Activated CD4-positive, alpha-beta T cell treated with anti-CD3 and anti-CD28 coated beads for 36 hours (primary cell): ENCODE measurements around the gene SYP. TPM values are rescaled to one million over a fixed set of nuclear protein-coding genes. Genes with fewer than 3 reads are reported as not detected.
"Not testable (repeated sequence)": the region's sequence is repeated elsewhere in the genome, so short reads cannot be mapped to it uniquely, and the experiment has no call there.

Experiments
- ATAC-seq: fragments of 200-7000 bp; cut with Tn5 transposase; one replicate; pipeline ENCODE4 v1.10.0; 2021; ENCODE audit warnings: mild to moderate bottlenecking, moderate library complexity
- CTCF ChIA-PET: fragments of 350-600 bp; sonication (Branson Sonifier 250); formaldehyde crosslinking; loops from one replicate; lab custom pipeline; 2021; ENCODE audit warnings: antibody characterized with exemption; lab: Charles Lee
- POLR2A ChIA-PET: fragments of 350-600 bp; sonication (Branson Sonifier 250); formaldehyde crosslinking; loops from one replicate; lab custom pipeline; 2021; ENCODE audit warnings: antibody characterized with exemption, inconsistent platforms; lab: Charles Lee
- DNase-seq: peaks from one replicate; pipeline ENCODE4 v3.0.0-alpha.2; 2020
- H3K27ac Mint-ChIP-seq: one replicate; pipeline ENCODE4 v1.8.0; 2021; ENCODE audit warnings: mixed read lengths
- H3K27me3 Mint-ChIP-seq: one replicate; pipeline ENCODE4 v1.8.0; 2021; ENCODE audit warnings: mixed read lengths
- H3K36me3 Mint-ChIP-seq: one replicate; pipeline ENCODE4 v1.8.0; 2021; ENCODE audit warnings: low read depth, mixed read lengths
- H3K4me1 Mint-ChIP-seq: one replicate; pipeline ENCODE4 v1.8.0; 2021; ENCODE audit warnings: mixed read lengths
- H3K4me3 Mint-ChIP-seq: one replicate; pipeline ENCODE4 v1.8.0; 2021; ENCODE audit warnings: mild to moderate bottlenecking, moderate library complexity, mixed read lengths
- H3K9me3 Mint-ChIP-seq: one replicate; pipeline ENCODE4 v1.8.0; 2021; ENCODE audit warnings: low read depth, mixed read lengths
- intact Hi-C, 2 experiments: fragments of 100-400 bp; cut with DNase I in 1 of 2; cut with micrococcal nuclease in 1 of 2; formaldehyde crosslinking; loops; one replicate each; pipeline versions ENCODE4 v1.14.2 to v1.15.1; 2022 to 2024; cut with DNase I, micrococcal nuclease
- total RNA-seq, 2 experiments: library from RNA; stranded (reverse); gene quantifications; one replicate each; pipeline ENCODE4 v1.2.3, GENCODE V29; 2021

The SYP gene
- total RNA-seq, 2 experiments from 2014 or later: 7.2 to 8.5 TPM

GRCh38 chrX:49153467-49153866, 46.5 kb downstream of the SYP start:
- ChIA-PET POLR2A (no interaction called here), CTCF (interaction anchor here (1.1 kb wide), 1 partner anchor 161 kb away, joined by 3 read pairs; no protein-coding TSS in a partner anchor)
- no peaks in the 10 kb centered on the region for H3K9me3 Mint-ChIP-seq
- no peaks in the 10 kb centered on the region for H3K27me3 Mint-ChIP-seq
- peaks cover 2% of the 10 kb centered on the region for H3K36me3 Mint-ChIP-seq
- H3K4me3 Mint-ChIP-seq: no peak overlapping the region
- H3K27ac Mint-ChIP-seq: no peak overlapping the region
- DNase-seq (no peak), ATAC-seq (no peak)
- intact Hi-C loops: no loop called here
- H3K4me1 Mint-ChIP-seq: peaks cover 11% of the 10 kb centered on the region

GRCh38 chrX:49149291-49149690, 50.7 kb downstream of the SYP start:
- POLR2A ChIA-PET, DNase-seq: not testable (repeated sequence)

DNA sequence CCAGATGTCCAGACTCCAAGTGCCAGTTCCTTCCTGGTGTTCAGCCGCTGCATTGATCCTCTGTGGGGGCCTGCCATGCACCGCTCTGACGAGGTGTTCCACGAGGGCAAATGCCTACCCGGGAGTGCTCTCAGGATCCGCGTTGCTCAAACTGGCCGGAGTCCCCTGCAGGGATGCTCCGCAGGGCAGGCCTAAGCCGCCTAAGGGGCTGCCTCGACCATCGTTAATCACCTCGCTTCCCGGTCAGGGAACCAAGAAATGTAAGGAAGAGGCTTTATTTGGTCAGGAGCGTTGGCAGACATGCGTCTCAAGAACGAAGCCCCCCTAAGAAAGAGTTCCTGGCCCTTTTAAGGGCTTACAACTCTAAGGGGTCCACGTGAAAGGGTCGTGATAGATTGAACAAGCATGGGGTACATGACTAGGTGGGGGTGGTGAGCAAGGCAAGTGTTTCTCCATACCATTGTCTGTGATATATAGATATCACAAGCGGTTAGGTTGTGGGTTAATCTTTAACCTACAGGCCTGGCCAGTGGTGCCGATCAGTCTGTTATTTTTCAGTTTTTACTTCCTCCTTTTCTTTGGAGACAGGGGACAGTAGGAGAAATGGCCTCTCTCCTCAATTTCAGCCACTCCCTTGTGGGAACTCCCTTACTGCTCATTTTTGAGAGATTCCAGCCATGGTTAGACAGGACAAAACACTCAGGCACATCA, 51.4 kb downstream of the SYP start:
- CTCF ChIA-PET: interaction anchor here (0.7 kb wide), 1 partner anchor 418 kb away, joined by 3 read pairs; no protein-coding TSS in a partner anchor
- H3K4me1 Mint-ChIP-seq, H3K9me3 Mint-ChIP-seq, ATAC-seq, H3K27ac Mint-ChIP-seq, H3K4me3 Mint-ChIP-seq, intact Hi-C loops, POLR2A ChIA-PET, H3K27me3 Mint-ChIP-seq, H3K36me3 Mint-ChIP-seq, DNase-seq: not testable (repeated sequence)

More at GRCh38 chrX:49149291-49149690, 50.7 kb downstream of the SYP start:
- ATAC-seq, H3K4me1 Mint-ChIP-seq, H3K27me3 Mint-ChIP-seq, H3K36me3 Mint-ChIP-seq, intact Hi-C loops, H3K4me3 Mint-ChIP-seq, H3K27ac Mint-ChIP-seq, H3K9me3 Mint-ChIP-seq: not testable (repeated sequence)
- CTCF ChIA-PET: interaction anchor here (0.7 kb wide), 2 partner anchors 419 to 430 kb away, joined by 3 read pairs; no protein-coding TSS in a partner anchor

GRCh38 chrX:49147936-49148335, 52.1 kb downstream of the SYP start:
- Mint-ChIP-seq H3K36me3 (no peaks in the 10 kb centered on the region), H3K27me3 (no peaks in the 10 kb centered on the region), H3K27ac (no peak overlapping the region), H3K9me3 (no peaks in the 10 kb centered on the region), H3K4me1 (no peaks in the 10 kb centered on the region), H3K4me3 (no peak overlapping the region)
- ChIA-PET POLR2A (no interaction called here), CTCF (no interaction called here)
- no peak for ATAC-seq
- no peak for DNase-seq
- intact Hi-C loops: no loop called here

- H3K27ac Mint-ChIP-seq: no peak overlapping the region
- no peak overlapping the region for H3K4me3 Mint-ChIP-seq
- intact Hi-C loops: no loop called here
- DNase-seq: no peak
- H3K27me3 Mint-ChIP-seq: no peaks in the 10 kb centered on the region
- ATAC-seq: no peak
- no peaks in the 10 kb centered on the region for H3K9me3 Mint-ChIP-seq
- H3K4me1 Mint-ChIP-seq: no peaks in the 10 kb centered on the region
- CTCF ChIA-PET: no interaction called here
- no peaks in the 10 kb centered on the region for H3K36me3 Mint-ChIP-seq
- POLR2A ChIA-PET: no interaction called here
Observed at GRCh38 chrX:49147282-49147681, 52.7 kb downstream of the SYP start.

- ChIA-PET POLR2A (interaction anchor here (0.6 kb wide), 1 partner anchor 688 kb away, joined by 6 read pairs; no protein-coding TSS in a partner anchor), CTCF (interaction anchor here (0.7 to 1.3 kb wide), 3 partner anchors 13 to 76 kb away, joined by 3 to 5 read pairs (median 3); no protein-coding TSS in a partner anchor)
- H3K27ac Mint-ChIP-seq, intact Hi-C loops, H3K4me3 Mint-ChIP-seq, H3K36me3 Mint-ChIP-seq, H3K27me3 Mint-ChIP-seq, H3K9me3 Mint-ChIP-seq, H3K4me1 Mint-ChIP-seq: not testable (repeated sequence)
- DNase-seq: peak; percentile 45
- peak; percentile 69 for ATAC-seq
Observed at GRCh38 chrX:49143154-49143553, 56.8 kb downstream of the SYP start.

DNA sequence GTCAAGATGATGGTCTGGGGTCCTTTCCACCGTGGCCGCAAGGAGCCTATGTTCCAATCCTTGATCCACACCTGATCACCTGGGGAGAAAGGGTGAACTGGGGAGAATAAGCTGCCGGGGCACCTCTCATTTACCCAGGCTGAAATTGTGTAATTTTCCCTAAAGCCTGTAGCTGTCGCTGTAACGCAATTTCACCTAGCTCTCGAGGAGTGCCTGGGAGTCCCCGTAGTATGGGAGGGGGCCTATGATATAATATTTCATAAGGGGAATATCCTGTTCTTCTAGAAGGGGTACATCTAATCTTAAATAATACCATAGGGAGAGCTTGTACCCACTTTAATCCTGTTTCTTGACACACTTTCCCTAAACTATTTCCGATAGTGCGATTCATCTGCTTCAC, 57.7 kb downstream of the SYP start:
- H3K4me3 Mint-ChIP-seq, ATAC-seq, intact Hi-C loops, H3K27me3 Mint-ChIP-seq, H3K36me3 Mint-ChIP-seq, H3K9me3 Mint-ChIP-seq, H3K4me1 Mint-ChIP-seq, POLR2A ChIA-PET, H3K27ac Mint-ChIP-seq: not testable (repeated sequence)
- DNase-seq: peak; percentile 19
- CTCF ChIA-PET: interaction anchor here (0.7 to 1.4 kb wide), 7 partner anchors 10 to 1081 kb away, joined by 3 to 5 read pairs (median 4); no protein-coding TSS in a partner anchor

DNA sequence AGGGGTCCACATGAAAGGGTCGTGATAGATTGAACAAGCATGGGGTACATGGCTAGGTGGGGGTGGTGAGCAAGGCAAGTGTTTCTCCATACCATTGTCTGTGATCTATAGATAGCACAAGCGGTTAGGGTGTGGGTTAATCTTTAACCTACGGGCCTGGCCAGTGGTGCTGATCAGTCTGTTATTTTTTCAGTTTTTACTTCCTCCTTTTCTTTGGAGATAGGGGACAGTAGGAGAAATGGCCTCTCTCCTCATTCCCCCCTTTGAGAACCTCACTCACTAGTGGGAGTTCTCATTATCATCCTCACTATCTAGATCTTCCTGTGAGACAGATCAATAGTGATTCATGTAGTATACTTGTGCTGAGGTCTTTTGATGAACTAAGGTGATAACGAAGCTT, 60.3 kb downstream of the SYP start:
- ChIA-PET POLR2A (no interaction called here), CTCF (no interaction called here)
- intact Hi-C loops: no loop called here
- H3K36me3 Mint-ChIP-seq: peaks cover 11% of the 10 kb centered on the region
- DNase-seq (no peak), ATAC-seq (no peak)
- H3K4me3 Mint-ChIP-seq: no peak overlapping the region
- H3K27me3 Mint-ChIP-seq: no peaks in the 10 kb centered on the region
- peaks cover 5% of the 10 kb centered on the region for H3K9me3 Mint-ChIP-seq
- H3K27ac Mint-ChIP-seq: no peak overlapping the region
- H3K4me1 Mint-ChIP-seq: no peaks in the 10 kb centered on the region

Other genes with a start within 250 kb of the SYP start
- gene OTUD5, start 242.6 kb downstream of the SYP start, total RNA-seq: 10 to 100 TPM; 68.0 to 98.1 TPM
- gene KCND1, start 228.3 kb downstream of the SYP start, total RNA-seq: 1 to 10 TPM; 2.5 to 2.8 TPM
- 10 to 100 TPM; 57.8 to 63.3 TPM for gene GRIPAP1, start 197.9 kb downstream of the SYP start, total RNA-seq
- gene TFE3, start 156.8 kb downstream of the SYP start, total RNA-seq: 10 to 100 TPM; 27.1 to 27.5 TPM
- 1 to 10 TPM; 3.1 to 3.6 TPM for gene CCDC120, start 141.2 kb downstream of the SYP start, total RNA-seq
- 10 to 100 TPM in 1 of 2 experiments, 1 to 10 TPM in 1; 9.1 to 11.5 TPM for gene PRAF2, start 126.2 kb downstream of the SYP start, total RNA-seq
- 10 to 100 TPM; 22.4 to 23.9 TPM for gene WDR45, start 120.3 kb downstream of the SYP start, total RNA-seq
- 10 to 100 TPM; 17.8 to 21.2 TPM for gene GPKOW, start 76.5 kb downstream of the SYP start, total RNA-seq
- 1 to 10 TPM in 1 of 2 experiments, under 1 TPM in 1; 0.49 to 1.3 TPM for gene MAGIX, start 37.4 kb downstream of the SYP start, total RNA-seq
- 100 to 1,000 TPM; 174 to 202 TPM for gene PLP2, start 28.3 kb downstream of the SYP start, total RNA-seq
- 10 to 100 TPM; 22.3 to 23.0 TPM for gene PRICKLE3, start 13.8 kb downstream of the SYP start, total RNA-seq
- gene CACNA1F, start 33.1 kb upstream of the SYP start, total RNA-seq: under 1 TPM; 0.65 to 0.87 TPM
- gene CCDC22, start 35.3 kb upstream of the SYP start, total RNA-seq: 10 to 100 TPM; 19.8 to 23.8 TPM
- gene FOXP3, start 64.5 kb upstream of the SYP start, total RNA-seq: 10 to 100 TPM; 17.9 to 20.0 TPM
- gene PPP1R3F, start 69.6 kb upstream of the SYP start, total RNA-seq: 1 to 10 TPM; 4.4 to 4.7 TPM
- not detected for gene GAGE10, start 103.5 kb upstream of the SYP start, total RNA-seq
- gene GAGE12J, start 121.8 kb upstream of the SYP start, total RNA-seq: not detected
- gene GAGE13, start 131.4 kb upstream of the SYP start, total RNA-seq: not detected